ENCODE results near the gene VGF. TPM values are rescaled to one million over a fixed set of nuclear protein-coding genes. Genes with fewer than 3 reads are reported as not detected.

The VGF gene
- total RNA-seq, 1 donor from 2014 or later, result 51.8 TPM

DNA sequence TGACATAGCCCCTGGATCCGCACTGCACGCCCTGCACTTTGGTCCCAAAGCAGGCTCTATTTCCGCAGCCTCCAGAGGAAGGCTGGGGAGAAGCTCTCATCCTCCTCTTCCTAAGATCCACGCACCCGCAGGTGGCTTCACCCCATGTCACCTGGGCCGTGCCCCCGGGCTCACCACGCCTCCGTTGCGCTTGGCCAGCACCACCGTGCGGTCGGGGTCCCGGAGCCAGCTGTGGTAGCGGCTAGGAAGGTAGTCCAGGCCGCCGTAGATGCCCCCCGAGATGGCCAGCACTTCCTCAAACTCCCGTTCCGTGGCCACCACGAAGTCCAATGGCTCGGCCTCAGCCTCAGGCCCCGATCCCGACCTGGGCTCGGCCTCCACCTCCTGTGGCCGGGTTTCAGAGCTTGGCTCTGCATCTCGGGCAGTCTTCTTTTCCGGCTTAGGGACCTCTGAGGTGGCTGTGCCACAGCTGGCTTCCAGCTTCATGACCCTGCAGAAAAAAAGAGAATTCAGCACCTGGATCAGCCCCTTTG lies 9.0 kb upstream of the VGF start:
- H3K27ac Mint-ChIP-seq (ENCODE audit: unreplicated experiment), result no peak overlapping the region
- H3K4me1 Mint-ChIP-seq (ENCODE audit: low read depth, unreplicated experiment), result peaks cover 21% of the 10 kb centered on the region
- H4K20me1 ChIP-seq (ENCODE audit: insufficient read depth, low read length), result peaks cover 8% of the 10 kb centered on the region
- H3K9me3 Mint-ChIP-seq (ENCODE audit: unreplicated experiment), result peaks cover 11% of the 10 kb centered on the region
- H3K9ac ChIP-seq (ENCODE audit: low read length), result no peak overlapping the region
- H3K27me3 Mint-ChIP-seq (ENCODE audit: low read depth, unreplicated experiment), result peaks cover 77% of the 10 kb centered on the region
- peak overlapping the region; percentile 75 for H3K4me2 ChIP-seq (ENCODE audit: low read length)
- no peak overlapping the region for H3K4me3 ChIP-seq (ENCODE audit: insufficient read depth, low read depth, low read length)
- H3K4me3 Mint-ChIP-seq (ENCODE audit: unreplicated experiment), result no peak overlapping the region
- H3K27ac ChIP-seq (ENCODE audit: low read depth, low read length), result no peak overlapping the region
- no peaks in the 10 kb centered on the region for H3K79me2 ChIP-seq (ENCODE audit: insufficient read depth, low read length)
- H3K36me3 ChIP-seq (ENCODE audit: insufficient read depth, low read length), result no peaks in the 10 kb centered on the region
- no peaks in the 10 kb centered on the region for H3K36me3 Mint-ChIP-seq (ENCODE audit: low read depth, unreplicated experiment)
- DNase-seq (ENCODE audit: low read depth), result no peak
- H3K4me1 ChIP-seq (ENCODE audit: insufficient read depth, low read length), result peaks cover 30% of the 10 kb centered on the region
- no peak for FAIRE-seq
- H3K27me3 ChIP-seq (ENCODE audit: insufficient read depth, low read length), result peaks cover 81% of the 10 kb centered on the region
- peaks cover 6% of the 10 kb centered on the region for H3K9me3 ChIP-seq (ENCODE audit: insufficient read depth, low read depth, low read length)
- H2AFZ ChIP-seq (ENCODE audit: low read depth, low read length), result no peak overlapping the region
- TF ChIP-seq EZH2 (IDR thresholded peaks at IDR 0.05; ENCODE audit: insufficient read depth, low read length) (peak; percentile 80), CTCF (IDR thresholded peaks at IDR 0.05; ENCODE audit: insufficient read depth, low read depth, low read length) (no peak)

DNA sequence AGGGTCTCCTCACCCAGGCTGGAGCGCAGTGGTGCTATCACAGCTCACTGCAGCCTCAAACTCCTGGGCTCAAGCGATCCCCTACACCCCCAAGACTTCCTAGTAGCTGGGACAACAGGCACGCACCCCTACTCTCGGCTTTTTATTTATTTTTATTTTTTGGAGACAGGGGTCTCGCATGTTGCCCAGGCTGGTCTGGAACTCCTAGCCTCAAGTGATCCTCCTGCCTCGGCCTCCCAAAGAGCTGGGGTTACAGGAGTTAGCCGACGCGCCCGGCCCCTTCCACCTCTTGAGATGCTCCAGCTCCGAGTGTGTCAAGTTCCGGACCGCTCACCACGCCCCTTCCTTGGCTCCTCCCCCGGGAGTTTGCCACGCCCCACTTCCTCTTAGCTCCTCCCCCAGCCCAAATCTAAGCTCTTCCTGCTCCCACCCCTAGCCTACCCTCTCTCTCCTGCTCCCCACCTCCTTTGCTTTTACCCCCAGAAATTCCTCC lies 8.4 kb upstream of the VGF start:
- no peaks in the 10 kb centered on the region for H3K36me3 ChIP-seq (ENCODE audit: insufficient read depth, low read length)
- H3K36me3 Mint-ChIP-seq (ENCODE audit: low read depth, unreplicated experiment), result no peaks in the 10 kb centered on the region
- FAIRE-seq, result no peak
- H3K4me1 Mint-ChIP-seq (ENCODE audit: low read depth, unreplicated experiment), result peaks cover 23% of the 10 kb centered on the region
- peaks cover 11% of the 10 kb centered on the region for H3K9me3 Mint-ChIP-seq (ENCODE audit: unreplicated experiment)
- peaks cover 34% of the 10 kb centered on the region for H3K4me1 ChIP-seq (ENCODE audit: insufficient read depth, low read length)
- no peaks in the 10 kb centered on the region for H3K79me2 ChIP-seq (ENCODE audit: insufficient read depth, low read length)
- peak overlapping the region; percentile 75 for H3K4me2 ChIP-seq (ENCODE audit: low read length)
- H3K27ac ChIP-seq (ENCODE audit: low read depth, low read length), result no peak overlapping the region
- H3K9me3 ChIP-seq (ENCODE audit: insufficient read depth, low read depth, low read length), result peaks cover 6% of the 10 kb centered on the region
- H3K9ac ChIP-seq (ENCODE audit: low read length), result no peak overlapping the region
- H3K27me3 Mint-ChIP-seq (ENCODE audit: low read depth, unreplicated experiment), result peaks cover 73% of the 10 kb centered on the region
- no peak for DNase-seq (ENCODE audit: low read depth)
- H3K4me3 Mint-ChIP-seq (ENCODE audit: unreplicated experiment), result no peak overlapping the region
- H3K27ac Mint-ChIP-seq (ENCODE audit: unreplicated experiment), result no peak overlapping the region
- TF ChIP-seq CTCF (IDR thresholded peaks at IDR 0.05; ENCODE audit: insufficient read depth, low read depth, low read length) (no peak), EZH2 (IDR thresholded peaks at IDR 0.05; ENCODE audit: insufficient read depth, low read length) (no peak)
- H2AFZ ChIP-seq (ENCODE audit: low read depth, low read length), result no peak overlapping the region
- H3K4me3 ChIP-seq (ENCODE audit: insufficient read depth, low read depth, low read length), result no peak overlapping the region
- peaks cover 10% of the 10 kb centered on the region for H4K20me1 ChIP-seq (ENCODE audit: insufficient read depth, low read length)
- H3K27me3 ChIP-seq (ENCODE audit: insufficient read depth, low read length), result peaks cover 79% of the 10 kb centered on the region

All from astrocyte (in vitro differentiated cells and primary cell).